Measurements from ENCODE around the gene AGRN. TPM values are rescaled to one million over a fixed set of nuclear protein-coding genes. Genes with fewer than 3 reads are reported as not detected.

Gene AGRN
- total RNA-seq, 4 donors from 2014 or later: 33.0 to 103 (median 41.4) TPM

DNA sequence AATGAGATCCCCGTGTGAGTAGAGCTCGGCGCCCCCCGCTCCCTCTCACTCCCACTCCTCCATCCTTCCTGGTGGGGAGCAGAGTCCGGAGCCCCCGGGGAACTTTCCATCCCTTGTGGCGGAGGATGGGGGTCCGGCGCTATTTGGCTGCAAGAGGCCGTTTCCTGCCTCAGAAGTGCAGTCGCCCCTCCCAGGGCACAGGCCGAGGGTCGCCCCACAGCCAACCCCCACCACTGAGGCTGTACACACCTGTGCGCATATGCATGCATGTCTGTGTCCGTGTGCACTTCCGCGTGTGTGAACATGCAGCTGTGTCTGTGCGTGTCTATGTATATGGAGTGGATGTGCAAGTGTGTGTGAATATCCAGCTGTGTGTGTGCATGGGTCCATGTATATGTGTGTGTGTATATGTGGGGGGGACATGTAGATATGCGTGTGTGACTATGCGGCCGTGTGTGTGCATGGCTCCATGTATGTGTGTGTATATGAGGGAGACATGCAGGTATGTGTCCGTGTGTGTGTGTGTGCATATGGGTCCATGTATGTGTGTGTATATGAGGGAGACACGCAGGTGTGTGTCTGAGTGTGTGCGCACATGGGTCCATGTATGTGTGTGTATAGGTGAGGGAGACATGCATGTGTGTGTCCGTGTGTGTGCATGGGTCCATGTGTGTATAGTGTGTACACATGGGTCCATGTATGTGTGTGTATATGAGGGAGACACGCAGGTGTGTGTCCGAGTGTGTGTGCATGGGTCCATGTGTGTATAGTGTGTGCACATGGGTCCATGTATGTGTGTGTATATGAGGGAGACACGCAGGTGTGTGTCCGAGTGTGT is 32.3 kb downstream of the AGRN start:
- TF ChIP-seq, protein P1, sequence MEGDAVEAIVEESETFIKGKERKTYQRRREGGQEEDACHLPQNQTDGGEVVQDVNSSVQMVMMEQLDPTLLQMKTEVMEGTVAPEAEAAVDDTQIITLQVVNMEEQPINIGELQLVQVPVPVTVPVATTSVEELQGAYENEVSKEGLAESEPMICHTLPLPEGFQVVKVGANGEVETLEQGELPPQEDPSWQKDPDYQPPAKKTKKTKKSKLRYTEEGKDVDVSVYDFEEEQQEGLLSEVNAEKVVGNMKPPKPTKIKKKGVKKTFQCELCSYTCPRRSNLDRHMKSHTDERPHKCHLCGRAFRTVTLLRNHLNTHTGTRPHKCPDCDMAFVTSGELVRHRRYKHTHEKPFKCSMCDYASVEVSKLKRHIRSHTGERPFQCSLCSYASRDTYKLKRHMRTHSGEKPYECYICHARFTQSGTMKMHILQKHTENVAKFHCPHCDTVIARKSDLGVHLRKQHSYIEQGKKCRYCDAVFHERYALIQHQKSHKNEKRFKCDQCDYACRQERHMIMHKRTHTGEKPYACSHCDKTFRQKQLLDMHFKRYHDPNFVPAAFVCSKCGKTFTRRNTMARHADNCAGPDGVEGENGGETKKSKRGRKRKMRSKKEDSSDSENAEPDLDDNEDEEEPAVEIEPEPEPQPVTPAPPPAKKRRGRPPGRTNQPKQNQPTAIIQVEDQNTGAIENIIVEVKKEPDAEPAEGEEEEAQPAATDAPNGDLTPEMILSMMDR (IDR thresholded peaks at IDR 0.05): no peak
- TF ChIP-seq POLR2A (IDR thresholded peaks at IDR 0.05): no peak
- no peak for DNase-seq
- Histone ChIP-seq H3K27me3 (no peaks in the 10 kb centered on the region), H3K9me3 (no peaks in the 10 kb centered on the region), H3K36me3 (peaks cover 0 to 48% (median 0%) of the 10 kb centered on the region in 3 donors), H3K4me3 (no peak overlapping the region), H3K27ac (no peak overlapping the region), H3K4me1 (no peaks in the 10 kb centered on the region)

DNA sequence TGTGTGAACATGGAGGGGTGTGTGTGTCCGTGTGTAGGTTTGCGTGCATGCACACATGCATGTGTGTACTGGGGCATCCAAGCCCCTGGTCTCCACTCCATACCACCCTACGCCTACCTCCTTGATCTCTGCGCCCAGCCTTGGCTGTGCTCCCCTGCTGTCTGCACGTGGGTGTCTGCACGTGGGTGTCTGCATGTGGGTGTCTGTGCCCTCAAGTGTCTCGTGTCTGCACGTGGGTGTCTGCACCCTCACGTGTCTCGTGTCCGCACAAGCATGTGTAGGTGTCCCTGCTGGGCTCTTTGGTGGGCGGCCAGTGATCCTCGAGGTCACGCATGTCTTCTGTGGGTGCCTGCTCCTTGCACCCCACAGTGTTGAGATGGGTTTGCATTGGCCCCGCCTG is 33.1 kb downstream of the AGRN start:
- H3K27ac ChIP-seq: no peak overlapping the region

DNA sequence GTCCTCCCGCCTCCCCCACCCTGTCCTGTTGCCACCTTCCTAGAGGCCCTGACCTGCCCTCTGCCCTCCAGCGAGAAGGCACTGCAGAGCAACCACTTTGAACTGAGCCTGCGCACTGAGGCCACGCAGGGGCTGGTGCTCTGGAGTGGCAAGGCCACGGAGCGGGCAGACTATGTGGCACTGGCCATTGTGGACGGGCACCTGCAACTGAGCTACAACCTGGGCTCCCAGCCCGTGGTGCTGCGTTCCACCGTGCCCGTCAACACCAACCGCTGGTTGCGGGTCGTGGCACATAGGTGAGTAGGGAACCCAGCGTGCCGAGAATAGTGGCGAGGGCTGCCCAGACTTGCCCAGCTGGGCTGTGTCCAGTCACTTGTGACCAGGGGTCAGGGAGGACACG is 33.8 kb downstream of the AGRN start:
- peaks cover 0 to 5% of the 10 kb centered on the region in 2 donors for H3K27me3 ChIP-seq
- no peak overlapping the region for H3K27ac ChIP-seq
- H3K4me3 ChIP-seq: no peak overlapping the region
- H3K9me3 ChIP-seq: no peaks in the 10 kb centered on the region
- peaks cover 0 to 3% (median 2%) of the 10 kb centered on the region in 4 donors for H3K4me1 ChIP-seq
- TF ChIP-seq POLR2A (IDR thresholded peaks at IDR 0.05): no peak
- TF ChIP-seq, protein P1 (IDR thresholded peaks at IDR 0.05): no peak
- no peak for DNase-seq
- H3K36me3 ChIP-seq: peaks cover 0 to 44% (median 0%) of the 10 kb centered on the region in 3 donors

More for the DNA sequence above, 33.1 kb downstream of the AGRN start:
- no peaks in the 10 kb centered on the region for H3K27me3 ChIP-seq
- H3K9me3 ChIP-seq: no peaks in the 10 kb centered on the region
- H3K4me1 ChIP-seq: no peaks in the 10 kb centered on the region
- no peak for DNase-seq
- H3K36me3 ChIP-seq: peaks cover 0 to 44% (median 0%) of the 10 kb centered on the region in 3 donors
- no peak for TF ChIP-seq POLR2A (IDR thresholded peaks at IDR 0.05)
- TF ChIP-seq, protein P1 (IDR thresholded peaks at IDR 0.05): no peak
- no peak overlapping the region for H3K4me3 ChIP-seq

DNA sequence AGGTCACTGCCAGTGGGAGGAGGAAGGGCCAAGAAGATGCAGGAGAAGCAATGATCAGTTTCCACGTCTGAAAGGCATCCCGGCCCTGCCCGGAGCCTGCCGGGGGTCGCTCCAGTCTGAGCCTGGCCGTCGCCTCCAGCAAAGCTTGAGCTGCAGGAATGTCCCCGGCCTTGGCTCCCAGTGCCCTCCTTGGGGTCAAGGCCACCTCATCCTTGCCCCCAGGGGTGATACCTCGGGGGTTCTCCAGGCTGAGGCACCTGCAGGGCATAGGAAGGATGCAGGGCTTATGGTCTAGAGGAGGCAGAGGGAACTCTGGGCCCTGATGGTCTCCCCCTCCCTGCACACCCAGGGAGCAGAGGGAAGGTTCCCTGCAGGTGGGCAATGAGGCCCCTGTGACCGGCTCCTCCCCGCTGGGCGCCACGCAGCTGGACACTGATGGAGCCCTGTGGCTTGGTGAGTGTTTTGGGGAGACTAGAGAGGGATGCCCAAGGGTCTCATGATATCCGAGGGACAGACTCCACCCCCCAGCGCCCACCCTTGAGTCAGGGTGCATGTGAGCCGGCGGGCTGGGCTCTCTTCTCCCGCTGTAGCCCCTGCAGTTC is 34.3 kb downstream of the AGRN start:
- H3K36me3 ChIP-seq: peaks cover 0 to 43% (median 0%) of the 10 kb centered on the region in 3 donors
- no peak overlapping the region for H3K4me3 ChIP-seq
- no peak for TF ChIP-seq POLR2A (IDR thresholded peaks at IDR 0.05)
- TF ChIP-seq, protein P1 (IDR thresholded peaks at IDR 0.05): no peak
- H3K9me3 ChIP-seq: peaks cover 0 to under 1% (median 0%) of the 10 kb centered on the region in 4 donors
- peaks cover 0 to 10% of the 10 kb centered on the region in 2 donors for H3K27me3 ChIP-seq
- DNase-seq: no peak
- H3K27ac ChIP-seq: no peak overlapping the region
- peaks cover 0 to 8% (median 6%) of the 10 kb centered on the region in 4 donors for H3K4me1 ChIP-seq

DNA sequence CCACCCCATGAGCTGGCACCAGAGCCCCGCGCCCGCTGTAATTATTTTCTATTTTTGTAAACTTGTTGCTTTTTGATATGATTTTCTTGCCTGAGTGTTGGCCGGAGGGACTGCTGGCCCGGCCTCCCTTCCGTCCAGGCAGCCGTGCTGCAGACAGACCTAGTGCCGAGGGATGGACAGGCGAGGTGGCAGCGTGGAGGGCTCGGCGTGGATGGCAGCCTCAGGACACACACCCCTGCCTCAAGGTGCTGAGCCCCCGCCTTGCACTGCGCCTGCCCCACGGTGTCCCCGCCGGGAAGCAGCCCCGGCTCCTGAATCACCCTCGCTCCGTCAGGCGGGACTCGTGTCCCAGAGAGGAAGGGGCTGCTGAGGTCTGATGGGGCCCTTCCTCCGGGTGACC is 35.1 kb downstream of the AGRN start:
- TF ChIP-seq POLR2A (IDR thresholded peaks at IDR 0.05): no peak
- TF ChIP-seq, protein P1 (IDR thresholded peaks at IDR 0.05): no peak
- peaks cover 0 to 16% (median 11%) of the 10 kb centered on the region in 4 donors for H3K4me1 ChIP-seq
- DNase-seq: no peak
- peaks cover 0 to 13% of the 10 kb centered on the region in 2 donors for H3K27me3 ChIP-seq
- peaks cover 0 to 38% (median 0%) of the 10 kb centered on the region in 3 donors for H3K36me3 ChIP-seq
- peaks cover 0 to 4% (median 0%) of the 10 kb centered on the region in 4 donors for H3K9me3 ChIP-seq
- no peak overlapping the region for H3K4me3 ChIP-seq
- H3K27ac ChIP-seq: no peak overlapping the region

Data from Peyer's patch (tissue), 4 donors.